ENCODE results near the gene P2RY6. TPM values are rescaled to one million over a fixed set of nuclear protein-coding genes. Genes with fewer than 3 reads are reported as not detected.
A peak's percentile ranks its signal among the peaks of the same experiment; 100 is the strongest.

Gene P2RY6, protein sequence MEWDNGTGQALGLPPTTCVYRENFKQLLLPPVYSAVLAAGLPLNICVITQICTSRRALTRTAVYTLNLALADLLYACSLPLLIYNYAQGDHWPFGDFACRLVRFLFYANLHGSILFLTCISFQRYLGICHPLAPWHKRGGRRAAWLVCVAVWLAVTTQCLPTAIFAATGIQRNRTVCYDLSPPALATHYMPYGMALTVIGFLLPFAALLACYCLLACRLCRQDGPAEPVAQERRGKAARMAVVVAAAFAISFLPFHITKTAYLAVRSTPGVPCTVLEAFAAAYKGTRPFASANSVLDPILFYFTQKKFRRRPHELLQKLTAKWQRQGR
- total RNA-seq: under 1 TPM; 0.31 to 0.37 TPM
- polyA plus RNA-seq (2013, experiment 1 of 2): 0.11 TPM
- not detected for polyA plus RNA-seq (2013, experiment 2 of 2)
- long read RNA-seq, experiment 1: 0 reads
- long read RNA-seq, experiment 2: 0 reads
- long read RNA-seq, experiment 3, partial matches to known transcripts: 0 of 1 reads
- long read RNA-seq, experiment 3, other reads (novel, unspliced or antisense): 0 of 1 reads
- long read RNA-seq, experiment 4, partial matches to known transcripts: 0 of 1 reads
- long read RNA-seq, experiment 4, other reads (novel, unspliced or antisense): 1 of 1 reads

DNA sequence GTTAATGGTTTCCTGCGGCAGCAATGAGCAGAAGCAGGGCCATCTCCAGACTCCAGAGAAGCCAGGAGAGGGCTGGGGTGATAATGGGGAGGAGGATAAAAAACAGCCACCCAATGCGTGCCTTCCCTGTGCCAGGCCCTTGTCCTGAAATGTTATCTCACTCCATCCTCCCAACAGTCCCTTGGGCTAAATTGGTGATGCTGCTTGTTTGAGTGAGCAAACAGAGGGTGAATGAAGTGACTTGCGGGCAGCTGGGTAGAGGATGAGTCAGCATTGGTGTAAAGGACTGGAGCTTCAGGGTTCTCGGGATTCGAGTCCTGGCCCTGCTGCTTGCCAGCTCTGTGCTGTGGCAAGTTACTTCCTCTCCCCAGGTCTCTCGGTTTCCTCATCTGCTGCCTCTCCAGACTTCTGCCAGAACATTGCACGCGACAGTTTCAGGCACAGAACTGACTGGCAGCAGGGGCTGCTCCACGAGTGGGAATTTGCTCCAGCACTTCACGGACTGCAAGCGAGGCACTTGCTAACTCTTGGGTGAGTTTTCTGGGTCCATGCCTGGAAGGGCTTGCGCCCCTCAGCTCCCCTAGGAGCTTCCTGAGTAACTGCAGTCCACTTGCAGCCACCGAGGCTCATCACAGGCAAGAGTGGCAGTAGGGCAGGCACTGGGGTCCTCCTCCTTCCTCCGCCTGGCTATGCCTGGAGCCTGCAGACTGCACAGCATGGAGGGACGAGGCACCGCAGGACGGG, at the start of gene P2RY6:
Gene P2RY6, plus strand, starts transcription at position 403 of the 744 bp plus-strand sequence. CDS start 24,181 bp downstream, outside the sequence.
- no peaks in the 10 kb centered on the region for H3K9me3 ChIP-seq (ENCODE audit: control insufficient read depth, low read length)
- no peaks in the 10 kb centered on the region for H3K27me3 ChIP-seq (ENCODE audit: control insufficient read depth, insufficient read depth, low read length, poor library complexity, severe bottlenecking)
- H3K27me3 Mint-ChIP-seq (ENCODE audit: insufficient read depth): peaks cover 4% of the 10 kb centered on the region
- no peak within 1 kb of the TSS for H3K4me3 ChIP-seq (ENCODE audit: low read length)
- no peak within 1 kb of the TSS for H3K4me3 Mint-ChIP-seq
- H3K27ac Mint-ChIP-seq: peak within 1 kb of the TSS; percentile 81
- DNase-seq: peak; percentile 73
- TF ChIP-seq, protein P1, sequence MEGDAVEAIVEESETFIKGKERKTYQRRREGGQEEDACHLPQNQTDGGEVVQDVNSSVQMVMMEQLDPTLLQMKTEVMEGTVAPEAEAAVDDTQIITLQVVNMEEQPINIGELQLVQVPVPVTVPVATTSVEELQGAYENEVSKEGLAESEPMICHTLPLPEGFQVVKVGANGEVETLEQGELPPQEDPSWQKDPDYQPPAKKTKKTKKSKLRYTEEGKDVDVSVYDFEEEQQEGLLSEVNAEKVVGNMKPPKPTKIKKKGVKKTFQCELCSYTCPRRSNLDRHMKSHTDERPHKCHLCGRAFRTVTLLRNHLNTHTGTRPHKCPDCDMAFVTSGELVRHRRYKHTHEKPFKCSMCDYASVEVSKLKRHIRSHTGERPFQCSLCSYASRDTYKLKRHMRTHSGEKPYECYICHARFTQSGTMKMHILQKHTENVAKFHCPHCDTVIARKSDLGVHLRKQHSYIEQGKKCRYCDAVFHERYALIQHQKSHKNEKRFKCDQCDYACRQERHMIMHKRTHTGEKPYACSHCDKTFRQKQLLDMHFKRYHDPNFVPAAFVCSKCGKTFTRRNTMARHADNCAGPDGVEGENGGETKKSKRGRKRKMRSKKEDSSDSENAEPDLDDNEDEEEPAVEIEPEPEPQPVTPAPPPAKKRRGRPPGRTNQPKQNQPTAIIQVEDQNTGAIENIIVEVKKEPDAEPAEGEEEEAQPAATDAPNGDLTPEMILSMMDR (conservative IDR thresholded peaks at IDR 0.05): no peak
- H3K36me3 Mint-ChIP-seq (ENCODE audit: low read depth): no peaks in the 10 kb centered on the region
- no peak within 1 kb of the TSS for H3K27ac ChIP-seq (ENCODE audit: low read depth, low read length)
- WGBS, 2 experiments (ENCODE audit: insufficient coverage in 1 of 2, insufficient read length in 1 of 2): 88% methylated on average over 13 to 16 of the region's 17 CpGs
- H3K9me3 Mint-ChIP-seq: no peaks in the 10 kb centered on the region
- peaks cover 13% of the 10 kb centered on the region for H3K4me1 ChIP-seq (ENCODE audit: control insufficient read depth, insufficient read depth, low read length)
- H3K36me3 ChIP-seq (ENCODE audit: control insufficient read depth, insufficient read depth, low read length): no peaks in the 10 kb centered on the region
- no peak within 1 kb of the TSS for H3K9ac ChIP-seq (ENCODE audit: extremely low read depth, low read length, poor library complexity, severe bottlenecking)
- H3K4me1 Mint-ChIP-seq: peaks cover 26% of the 10 kb centered on the region

DNA sequence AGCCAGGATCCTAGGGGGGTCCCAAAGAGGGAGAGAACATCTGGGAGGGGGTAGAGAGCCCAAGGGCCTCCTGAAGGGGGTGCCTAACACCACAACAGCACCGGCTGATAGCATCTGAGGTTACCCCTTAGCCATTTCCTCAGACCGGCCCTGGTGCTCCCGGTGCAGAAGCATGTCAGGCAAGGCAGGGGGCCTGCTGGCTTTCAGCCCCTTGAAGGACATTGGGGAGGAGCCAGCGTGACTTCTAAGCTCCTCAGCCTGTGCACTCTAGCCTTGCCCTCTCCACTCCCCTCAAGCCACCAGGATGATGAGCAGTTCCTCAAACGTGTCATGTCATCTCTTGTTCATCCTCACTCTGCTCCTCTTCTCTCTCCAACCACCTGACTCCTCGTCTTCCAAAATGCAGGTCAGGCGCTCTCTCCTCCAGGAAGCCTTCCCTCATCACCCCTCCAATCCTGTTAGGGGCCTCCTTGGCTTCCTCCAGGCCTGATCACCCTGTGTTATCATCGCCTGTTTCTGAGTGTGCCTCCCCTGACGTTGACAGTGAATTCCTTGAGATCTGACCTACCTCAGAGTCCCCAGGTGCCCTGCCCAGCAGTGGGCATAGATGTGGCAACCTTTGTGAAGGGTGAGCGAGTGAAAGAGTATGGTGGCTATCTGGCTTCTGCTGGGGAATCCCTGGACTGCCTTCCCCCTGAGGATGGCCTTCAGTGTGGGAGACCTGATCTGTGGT, 48.0 kb upstream of the P2RY6 start:
- H3K27me3 Mint-ChIP-seq (ENCODE audit: insufficient read depth): peaks cover 39% of the 10 kb centered on the region

More for the DNA sequence above, 48.0 kb upstream of the P2RY6 start:
- WGBS, 2 experiments (ENCODE audit: insufficient coverage in 1 of 2, insufficient read length in 1 of 2): 82 to 86% methylated on average over 8 to 10 of the region's 10 CpGs
- TF ChIP-seq, protein P1 (conservative IDR thresholded peaks at IDR 0.05): no peak
- peak overlapping the region; percentile 36 for H3K27ac Mint-ChIP-seq
- H3K4me1 Mint-ChIP-seq: peaks cover 23% of the 10 kb centered on the region
- H3K36me3 ChIP-seq (ENCODE audit: control insufficient read depth, insufficient read depth, low read length): no peaks in the 10 kb centered on the region
- H3K9ac ChIP-seq (ENCODE audit: extremely low read depth, low read length, poor library complexity, severe bottlenecking): no peak overlapping the region
- peaks cover 14% of the 10 kb centered on the region for H3K4me1 ChIP-seq (ENCODE audit: control insufficient read depth, insufficient read depth, low read length)
- peak; percentile 41 for DNase-seq
- no peaks in the 10 kb centered on the region for H3K9me3 Mint-ChIP-seq
- no peak overlapping the region for H3K4me3 ChIP-seq (ENCODE audit: low read length)
- peaks cover 15% of the 10 kb centered on the region for H3K27me3 ChIP-seq (ENCODE audit: control insufficient read depth, insufficient read depth, low read length, poor library complexity, severe bottlenecking)
- no peak overlapping the region for H3K4me3 Mint-ChIP-seq
- no peaks in the 10 kb centered on the region for H3K36me3 Mint-ChIP-seq (ENCODE audit: low read depth)
- H3K9me3 ChIP-seq (ENCODE audit: control insufficient read depth, low read length): no peaks in the 10 kb centered on the region
- H3K27ac ChIP-seq (ENCODE audit: low read depth, low read length): no peak overlapping the region
